Smooth muscle cell (in vitro differentiated cells): ENCODE results near the gene SMYD3. TPM values are rescaled to one million over a fixed set of nuclear protein-coding genes. Genes with fewer than 3 reads are reported as not detected.
A peak's percentile ranks its signal among the peaks of the same experiment; 100 is the strongest.

ENCODE experiments used
- DNase-seq: peaks from one replicate; lab custom pipeline; 2025; ENCODE audit not compliant: unreplicated experiment; lab: John Stamatoyannopoulos, UW
- H2AFZ ChIP-seq: fragments of 200-600 bp; sonication (generic); 2 replicates; pipeline ENCODE4 v1.6.0; 2016; ENCODE audit warnings: antibody characterized with exemption, low read depth, mild to moderate bottlenecking
- H3F3A ChIP-seq: fragments of 200-600 bp; sonication (generic); 2 replicates; pipeline ENCODE4 v1.6.0; 2017; ENCODE audit warnings: antibody characterized with exemption, low read depth
- H3K27ac ChIP-seq: fragments of 200-600 bp; sonication (generic); 2 replicates; pipeline ENCODE4 v1.5.1; 2016; ENCODE audit warnings: low read depth, mild to moderate bottlenecking
- H3K27me3 ChIP-seq: fragments of 200-600 bp; sonication (generic); 2 replicates; pipeline ENCODE4 v1.6.1; 2016; ENCODE audit warnings: low read depth, mild to moderate bottlenecking
- H3K36me3 ChIP-seq: fragments of 200-600 bp; sonication (generic); 2 replicates; pipeline ENCODE4 v1.5.1; 2016; ENCODE audit warnings: low read depth
- H3K4me1 ChIP-seq: fragments of 200-600 bp; sonication (generic); 2 replicates; pipeline ENCODE4 v1.5.1; 2016; ENCODE audit warnings: low read depth
- H3K4me2 ChIP-seq: fragments of 200-600 bp; sonication (generic); 2 replicates; pipeline ENCODE4 v1.6.0; 2016; ENCODE audit warnings: mild to moderate bottlenecking
- H3K4me3 ChIP-seq: fragments of 200-600 bp; sonication (generic); 2 replicates; pipeline ENCODE4 v1.5.1; 2016; ENCODE audit warnings: mild to moderate bottlenecking
- H3K79me2 ChIP-seq: fragments of 200-600 bp; sonication (generic); 2 replicates; pipeline ENCODE4 v1.6.0; 2016; ENCODE audit warnings: low read depth, mild to moderate bottlenecking
- H3K9ac ChIP-seq: fragments of 200-600 bp; sonication (generic); 2 replicates; pipeline ENCODE4 v1.6.0; 2016; ENCODE audit warnings: low read depth
- H3K9me3 ChIP-seq: fragments of 200-600 bp; sonication (generic); replicated peaks from 2 replicates; pipeline ENCODE4 v1.5.1; 2016; ENCODE audit warnings: low read depth
- H4K20me1 ChIP-seq: fragments of 200-600 bp; sonication (generic); 2 replicates; pipeline ENCODE4 v1.6.0; 2016; ENCODE audit warnings: low read depth
- CTCF ChIP-seq: fragments of 200-600 bp; sonication (generic); IDR thresholded peaks from 2 replicates; pipeline ENCODE4 v1.5.1; 2017; ENCODE audit warnings: borderline replicate concordance, mild to moderate bottlenecking, antibody characterized with exemption; ENCODE audit not compliant: insufficient read depth, poor library complexity, severe bottlenecking
- WGBS: methylation state at CpG from one replicate; pipeline ENCODE4 v1.1.7; 2016; ENCODE audit warnings: low lambda C conversion rate; 5-methylcytosine and 5-hydroxymethylcytosine counted together
- polyA plus RNA-seq: library from polyadenylated mRNA; unstranded; fragments of >200 nt; fragmentation: Nextera tagmentation; extraction: Ambion mirVana; gene quantifications from 2 replicates; pipeline ENCODE4 v1.2.1, GENCODE V29; 2016
- total RNA-seq: library from RNA; depleted of rRNA; stranded (reverse); fragments of >200 nt; gene quantifications from 2 replicates; pipeline ENCODE4 v1.2.3, GENCODE V29; 2014

SMYD3 gene
- total and polyA plus RNA-seq, 2 experiments from 2014 or later = 162 to 301 TPM

GRCh38 chr1:246418565-246419312, 88.3 kb downstream of the SMYD3 start:
- Histone ChIP-seq H3K9me3 (no peaks in the 10 kb centered on the region), H3K27me3 (no peaks in the 10 kb centered on the region), H3F3A (no peaks in the 10 kb centered on the region), H3K4me2 (no peak overlapping the region), H2AFZ (no peak overlapping the region), H4K20me1 (peaks cover 8% of the 10 kb centered on the region), H3K9ac (no peak overlapping the region), H3K4me3 (no peak overlapping the region), H3K79me2 (no peaks in the 10 kb centered on the region), H3K4me1 (no peaks in the 10 kb centered on the region), H3K27ac (no peak overlapping the region), H3K36me3 (no peaks in the 10 kb centered on the region)
- no peak for TF ChIP-seq CTCF
- WGBS = 97% methylated on average over 19 of the region's 19 CpGs
- DNase-seq = no peak

GRCh38 chr1:246417813-246418564, 89.1 kb downstream of the SMYD3 start:
- no peaks in the 10 kb centered on the region for H3F3A ChIP-seq
- H3K9ac ChIP-seq = no peak overlapping the region
- no peak overlapping the region for H3K4me3 ChIP-seq
- no peaks in the 10 kb centered on the region for H3K4me1 ChIP-seq
- H3K27me3 ChIP-seq = no peaks in the 10 kb centered on the region
- H3K79me2 ChIP-seq = no peaks in the 10 kb centered on the region
- TF ChIP-seq CTCF = no peak
- H3K36me3 ChIP-seq = no peaks in the 10 kb centered on the region
- H4K20me1 ChIP-seq = peaks cover 8% of the 10 kb centered on the region
- peak overlapping the region; percentile 24 for H3K27ac ChIP-seq
- 94% methylated on average over 6 of the region's 6 CpGs for WGBS
- H2AFZ ChIP-seq = no peak overlapping the region
- H3K4me2 ChIP-seq = no peak overlapping the region
- DNase-seq = no peak
- H3K9me3 ChIP-seq = no peaks in the 10 kb centered on the region

GRCh38 chr1:246417152-246417812, 89.8 kb downstream of the SMYD3 start:
- Histone ChIP-seq H3K27ac (peak overlapping the region; percentile 24), H3K27me3 (no peaks in the 10 kb centered on the region), H3K9me3 (no peaks in the 10 kb centered on the region), H3F3A (no peaks in the 10 kb centered on the region), H3K79me2 (no peaks in the 10 kb centered on the region), H3K4me1 (no peaks in the 10 kb centered on the region), H3K36me3 (no peaks in the 10 kb centered on the region), H3K4me2 (no peak overlapping the region), H3K4me3 (no peak overlapping the region), H4K20me1 (peaks cover 5% of the 10 kb centered on the region), H3K9ac (no peak overlapping the region), H2AFZ (no peak overlapping the region)
- 34% methylated on average over 4 of the region's 4 CpGs for WGBS
- TF ChIP-seq CTCF = no peak
- DNase-seq = no peak
